ENCODE data around the gene CBR4. TPM values are rescaled to one million over a fixed set of nuclear protein-coding genes. Genes with fewer than 3 reads are reported as not detected.

The CBR4 gene
- total RNA-seq, 4 donors from 2014 or later = 22.4 to 31.1 (median 26.2) TPM

DNA sequence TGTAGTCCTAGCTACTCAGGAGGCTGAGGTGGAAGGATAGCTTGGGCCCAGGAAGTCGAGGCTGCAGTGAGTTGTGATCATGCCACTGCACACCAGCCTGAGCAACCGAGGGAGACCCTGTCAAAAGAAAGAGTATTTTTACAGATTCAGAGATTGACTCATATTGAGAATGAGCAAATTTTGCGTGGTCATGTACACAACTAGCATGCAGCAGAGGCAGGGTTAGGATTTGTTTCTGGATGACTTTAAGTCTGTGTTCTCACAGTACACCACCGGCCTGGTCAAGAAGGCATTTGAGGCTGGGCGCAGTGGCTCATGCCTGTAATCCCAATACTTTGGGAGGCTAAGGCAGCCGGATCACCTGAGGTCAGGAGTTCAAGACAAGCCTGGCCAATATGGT is 44.8 kb upstream of the CBR4 start:
- in situ Hi-C loops (cut with MboI; ENCODE audit: low pct_ligation_motif_present in 1 of 4, low pct_unique_long_range_greater_than_20kb in 1 of 4, low sequenced_read_pairs in 3 of 4) (no loop called here), intact Hi-C loops (cut with DNase I; ENCODE audit: low total_unique reads) (no loop called here)
- Histone ChIP-seq H3K4me1 (no peaks in the 10 kb centered on the region), H3K4me3 (no peak overlapping the region), H3K27me3 (no peaks in the 10 kb centered on the region), H3K9me3 (no peaks in the 10 kb centered on the region), H3K27ac (peak overlapping the region in 2 of 4 donors; percentile 1 to 13), H3K36me3 (no peaks in the 10 kb centered on the region)
- 52 to 78% methylated on average over 3 to 6 of the region's 6 CpGs for whole genome bisulfite sequencing, 2 donors (ENCODE audit: low coverage in 1 of 2)
- no peak for TF ChIP-seq CTCF (IDR thresholded peaks at IDR 0.05)
- TF ChIP-seq POLR2AphosphoS5 (IDR thresholded peaks at IDR 0.05) = no peak
- no peak for TF ChIP-seq POLR2A (IDR thresholded peaks at IDR 0.05)
- TF ChIP-seq EP300 (IDR thresholded peaks at IDR 0.05; ENCODE audit: low read depth) = no peak
- DNase-seq = no peak

GRCh38 chr4:169052594-169052945 is 42.5 kb upstream of the CBR4 start:
- no peak overlapping the region for H3K27ac ChIP-seq
- in situ Hi-C loops (cut with MboI; ENCODE audit: low pct_ligation_motif_present in 1 of 4, low pct_unique_long_range_greater_than_20kb in 1 of 4, low sequenced_read_pairs in 3 of 4) = no loop called here
- no peaks in the 10 kb centered on the region for H3K36me3 ChIP-seq
- no peak for DNase-seq
- WGBS, 2 donors (ENCODE audit: low coverage in 1 of 2) = 69 to 81% methylated on average over 2 to 6 of the region's 6 CpGs
- H3K4me1 ChIP-seq = no peaks in the 10 kb centered on the region
- H3K9me3 ChIP-seq = no peaks in the 10 kb centered on the region
- H3K27me3 ChIP-seq = no peaks in the 10 kb centered on the region
- TF ChIP-seq EP300 (IDR thresholded peaks at IDR 0.05; ENCODE audit: low read depth) = no peak
- no peak for TF ChIP-seq CTCF (IDR thresholded peaks at IDR 0.05)
- no peak for TF ChIP-seq POLR2A (IDR thresholded peaks at IDR 0.05)
- TF ChIP-seq POLR2AphosphoS5 (IDR thresholded peaks at IDR 0.05) = no peak
- intact Hi-C loops (cut with DNase I; ENCODE audit: low total_unique reads) = no loop called here
- H3K4me3 ChIP-seq = no peak overlapping the region

- WGBS, 2 donors (ENCODE audit: low coverage in 1 of 2) = 77 to 84% methylated on average over 3 to 10 of the region's 10 CpGs
- Histone ChIP-seq H3K4me1 (no peaks in the 10 kb centered on the region), H3K27ac (no peak overlapping the region), H3K4me3 (no peak overlapping the region), H3K27me3 (no peaks in the 10 kb centered on the region), H3K9me3 (no peaks in the 10 kb centered on the region), H3K36me3 (no peaks in the 10 kb centered on the region)
- TF ChIP-seq POLR2AphosphoS5 (IDR thresholded peaks at IDR 0.05) = no peak
- TF ChIP-seq EP300 (IDR thresholded peaks at IDR 0.05; ENCODE audit: low read depth) = no peak
- TF ChIP-seq CTCF (IDR thresholded peaks at IDR 0.05) = no peak
- no peak for TF ChIP-seq POLR2A (IDR thresholded peaks at IDR 0.05)
- in situ Hi-C loops (cut with MboI; ENCODE audit: low pct_ligation_motif_present in 1 of 4, low pct_unique_long_range_greater_than_20kb in 1 of 4, low sequenced_read_pairs in 3 of 4) = no loop called here
- no peak for DNase-seq
- intact Hi-C loops (cut with DNase I; ENCODE audit: low total_unique reads) = no loop called here
These were observed 41.9 kb upstream of the CBR4 start for GRCh38 chr4:169051761-169052593.

DNA sequence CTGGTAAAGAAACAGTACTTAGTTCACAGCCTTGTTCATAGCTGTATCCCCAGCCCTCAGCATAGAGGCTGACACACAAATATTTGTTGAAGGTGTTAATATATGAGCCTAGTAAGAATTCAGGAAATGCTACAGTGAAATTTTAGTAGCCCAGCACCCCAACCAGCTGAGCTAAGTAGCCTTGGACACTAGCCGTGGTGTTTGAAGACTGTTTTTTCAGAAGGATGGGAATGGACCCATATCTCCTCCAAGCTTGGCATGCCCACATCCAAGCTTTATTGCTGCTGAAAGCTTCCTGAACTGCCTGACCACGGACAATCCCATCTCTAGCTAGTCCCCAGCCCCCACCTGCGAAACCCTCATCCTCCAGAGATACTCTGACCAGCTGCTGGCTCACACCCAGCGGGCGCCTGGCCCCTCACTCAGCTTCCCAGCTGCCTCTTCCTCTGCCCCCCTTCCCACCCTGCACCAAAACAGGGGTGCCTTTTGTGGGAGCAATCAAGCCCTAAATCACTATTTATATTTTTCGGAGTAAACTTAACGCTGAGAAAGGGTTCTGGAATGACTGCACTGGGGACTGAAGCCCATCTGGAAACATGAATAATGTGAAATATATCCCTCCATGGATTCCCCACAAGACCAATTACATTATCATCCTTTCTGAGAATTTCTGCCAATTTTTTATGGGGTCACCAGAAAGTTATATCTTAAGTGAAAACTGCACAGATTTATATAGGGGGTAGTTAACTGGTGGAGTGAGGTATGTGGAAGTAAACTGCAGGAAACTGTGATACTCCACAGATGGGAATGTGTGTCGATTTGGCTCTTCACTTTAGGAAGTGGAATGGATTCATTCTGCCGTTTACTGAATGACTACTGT is 41.1 kb upstream of the CBR4 start:
- Histone ChIP-seq H3K27me3 (no peaks in the 10 kb centered on the region), H3K4me1 (no peaks in the 10 kb centered on the region), H3K27ac (no peak overlapping the region), H3K4me3 (no peak overlapping the region), H3K36me3 (no peaks in the 10 kb centered on the region), H3K9me3 (no peaks in the 10 kb centered on the region)
- WGBS, 2 donors (ENCODE audit: low coverage in 1 of 2) = 73 to 81% methylated on average over 4 to 9 of the region's 9 CpGs
- DNase-seq = no peak
- TF ChIP-seq CTCF (IDR thresholded peaks at IDR 0.05) = no peak
- TF ChIP-seq POLR2AphosphoS5 (IDR thresholded peaks at IDR 0.05) = no peak
- TF ChIP-seq EP300 (IDR thresholded peaks at IDR 0.05; ENCODE audit: low read depth) = no peak
- no peak for TF ChIP-seq POLR2A (IDR thresholded peaks at IDR 0.05)
- in situ Hi-C loops (cut with MboI; ENCODE audit: low pct_ligation_motif_present in 1 of 4, low pct_unique_long_range_greater_than_20kb in 1 of 4, low sequenced_read_pairs in 3 of 4) = no loop called here
- intact Hi-C loops (cut with DNase I; ENCODE audit: low total_unique reads) = no loop called here

Data from transverse colon (tissue), 4 donors.